ENCODE data around the gene KCNK15. TPM values are rescaled to one million over a fixed set of nuclear protein-coding genes. Genes with fewer than 3 reads are reported as not detected.
A peak's percentile ranks its signal among the peaks of the same experiment; 100 is the strongest.

KCNK15 gene
- total RNA-seq, 1 experiment from 2014 or later: 0.33 TPM

DNA sequence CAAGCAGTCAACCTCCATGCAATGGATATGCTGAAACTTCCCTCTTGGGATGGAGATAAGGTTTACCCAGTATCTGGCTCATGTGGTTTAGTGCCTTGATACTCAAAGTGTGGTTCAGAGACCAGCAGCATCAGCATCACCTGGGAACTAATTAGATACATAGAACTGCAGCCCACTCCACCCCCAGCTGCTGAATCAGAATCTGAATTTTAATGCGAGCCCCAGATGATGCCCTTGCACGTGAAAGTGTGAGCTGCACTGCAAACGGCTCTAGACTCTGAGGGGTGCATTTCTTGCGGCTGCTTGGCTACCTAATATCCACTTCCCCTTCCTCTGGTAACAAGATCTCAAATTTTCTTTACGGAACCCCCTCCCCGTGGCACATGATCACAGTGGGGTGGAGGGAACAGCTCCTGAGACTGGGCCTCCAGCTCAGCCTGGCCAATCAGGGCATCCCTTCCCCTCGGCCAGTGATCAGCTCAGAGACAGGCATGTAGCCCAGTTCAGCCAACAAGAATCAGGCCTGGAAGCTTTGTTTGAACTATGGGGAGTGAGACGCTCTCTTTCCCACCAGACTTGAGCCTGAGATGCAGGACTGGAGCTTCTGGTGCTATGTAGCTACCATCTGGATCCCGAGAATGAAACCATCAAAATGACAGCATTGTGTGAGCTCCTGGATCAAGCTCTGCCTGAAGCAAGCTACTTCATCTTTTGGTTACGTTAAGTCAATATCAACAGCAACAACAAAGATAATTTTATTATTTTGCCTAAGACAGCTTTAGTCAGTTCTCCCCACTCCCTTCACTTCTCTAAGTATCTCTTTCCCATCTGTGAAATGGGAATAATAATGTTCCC is 12.8 kb downstream of the KCNK15 start:
- H3K27me3 Mint-ChIP-seq (ENCODE audit: low read depth): no peaks in the 10 kb centered on the region
- peaks cover 3% of the 10 kb centered on the region for H3K23me2 ChIP-seq (ENCODE audit: insufficient read length, low read depth, low read length, poor library complexity, severe bottlenecking)
- peak overlapping the region in 1 of 3 experiments; percentile 23; a peak in 1 of 7 replicates for H3K27ac Mint-ChIP-seq
- no peak overlapping the region for H3K27ac ChIP-seq (ENCODE audit: insufficient read length, low read depth, low read length)
- no peak overlapping the region for H3K18ac ChIP-seq (ENCODE audit: insufficient read length, low read depth, low read length)
- no peak overlapping the region for H4K91ac ChIP-seq (ENCODE audit: insufficient read length, low read depth, low read length)
- H3K4me1 ChIP-seq (ENCODE audit: insufficient read depth, low read length): no peaks in the 10 kb centered on the region; the same call in 1 of the 2 replicates
- H2AFZ ChIP-seq (ENCODE audit: low read length): no peak overlapping the region
- no peak overlapping the region for H3K14ac ChIP-seq (ENCODE audit: insufficient read depth, low read length)
- no peak overlapping the region for H3T11ph ChIP-seq (ENCODE audit: low read length)
- WGBS (ENCODE audit: extremely low coverage, insufficient read length, low lambda C conversion rate): no CpG with 5 or more reads among the region's 10 CpGs
- no peak overlapping the region for H4K5ac ChIP-seq (ENCODE audit: insufficient read length, low read depth, low read length)
- H2BK15ac ChIP-seq (ENCODE audit: low read depth, low read length): no peak overlapping the region
- no peak overlapping the region for H3K4me3 Mint-ChIP-seq
- no peaks in the 10 kb centered on the region for H3K27me3 ChIP-seq (ENCODE audit: insufficient read depth, low read length)
- no peak overlapping the region for H4K8ac ChIP-seq (replicated peaks; ENCODE audit: insufficient read length, low read depth, low read length)
- no peak overlapping the region for H3K4me2 ChIP-seq (ENCODE audit: insufficient read depth, insufficient read length, low read length)
- no peaks in the 10 kb centered on the region for H3K9me3 Mint-ChIP-seq
- TF ChIP-seq, protein P1, sequence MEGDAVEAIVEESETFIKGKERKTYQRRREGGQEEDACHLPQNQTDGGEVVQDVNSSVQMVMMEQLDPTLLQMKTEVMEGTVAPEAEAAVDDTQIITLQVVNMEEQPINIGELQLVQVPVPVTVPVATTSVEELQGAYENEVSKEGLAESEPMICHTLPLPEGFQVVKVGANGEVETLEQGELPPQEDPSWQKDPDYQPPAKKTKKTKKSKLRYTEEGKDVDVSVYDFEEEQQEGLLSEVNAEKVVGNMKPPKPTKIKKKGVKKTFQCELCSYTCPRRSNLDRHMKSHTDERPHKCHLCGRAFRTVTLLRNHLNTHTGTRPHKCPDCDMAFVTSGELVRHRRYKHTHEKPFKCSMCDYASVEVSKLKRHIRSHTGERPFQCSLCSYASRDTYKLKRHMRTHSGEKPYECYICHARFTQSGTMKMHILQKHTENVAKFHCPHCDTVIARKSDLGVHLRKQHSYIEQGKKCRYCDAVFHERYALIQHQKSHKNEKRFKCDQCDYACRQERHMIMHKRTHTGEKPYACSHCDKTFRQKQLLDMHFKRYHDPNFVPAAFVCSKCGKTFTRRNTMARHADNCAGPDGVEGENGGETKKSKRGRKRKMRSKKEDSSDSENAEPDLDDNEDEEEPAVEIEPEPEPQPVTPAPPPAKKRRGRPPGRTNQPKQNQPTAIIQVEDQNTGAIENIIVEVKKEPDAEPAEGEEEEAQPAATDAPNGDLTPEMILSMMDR (conservative IDR thresholded peaks at IDR 0.05): no peak
- H3K79me1 ChIP-seq (ENCODE audit: insufficient read depth, low read depth, low read length, poor library complexity, severe bottlenecking): no peaks in the 10 kb centered on the region
- no peaks in the 10 kb centered on the region for H3K79me2 ChIP-seq (ENCODE audit: insufficient read depth, low read length)
- no peak overlapping the region for H2BK5ac ChIP-seq (ENCODE audit: insufficient read length, low read length)
- H2BK20ac ChIP-seq (ENCODE audit: low read depth, low read length, poor library complexity, severe bottlenecking): no peak overlapping the region
- H3K36me3 Mint-ChIP-seq (ENCODE audit: insufficient read depth in 1 of 3, low read depth in 3 of 3): peaks cover 0 to 24% (median 2%) of the 10 kb centered on the region in 3 experiments; a peak in 5 of 7 replicates
- H2BK12ac ChIP-seq (ENCODE audit: insufficient read length, low read depth, low read length): no peak overlapping the region
- no peak overlapping the region for H2AK5ac ChIP-seq (ENCODE audit: insufficient read length, low read length)
- no peak overlapping the region for H3K9ac ChIP-seq (ENCODE audit: extremely low read depth, insufficient read length, low read length)
- H3K4ac ChIP-seq (ENCODE audit: low read depth, low read length): no peak overlapping the region
- H3K4me1 Mint-ChIP-seq: peaks cover 9 to 28% of the 10 kb centered on the region in 2 experiments
- no peaks in the 10 kb centered on the region for H3K9me3 ChIP-seq (ENCODE audit: control insufficient read depth, low read depth, low read length)
- no peak overlapping the region for H3K56ac ChIP-seq (ENCODE audit: insufficient read length, low read depth, low read length)
- no peak overlapping the region for H3K23ac ChIP-seq (ENCODE audit: insufficient read length, low read depth, low read length)
- no peak for DNase-seq
- no peaks in the 10 kb centered on the region for H4K20me1 ChIP-seq (ENCODE audit: control insufficient read depth, insufficient read depth, insufficient read length)
- no peak overlapping the region for H2BK120ac ChIP-seq (ENCODE audit: low read depth, low read length, poor library complexity, severe bottlenecking)
